ENCODE measurements around the gene TTYH3.
A peak's percentile ranks its signal among the peaks of the same experiment; 100 is the strongest.

Gene TTYH3

GRCh38 chr7:2635810-2636701 lies 4.3 kb downstream of the TTYH3 start:
- no peak for DNase-seq

GRCh38 chr7:2637066-2637471 lies 5.3 kb downstream of the TTYH3 start:
- no peak for DNase-seq

- DNase-seq, result no peak
Observed at GRCh38 chr7:2637505-2638223, 5.9 kb downstream of the TTYH3 start.

- no peak for DNase-seq
Observed at GRCh38 chr7:2638224-2638991, 6.6 kb downstream of the TTYH3 start.

GRCh38 chr7:2639181-2639681 lies 7.4 kb downstream of the TTYH3 start:
- no peak for DNase-seq

GRCh38 chr7:2639695-2640481 lies 8.1 kb downstream of the TTYH3 start:
- DNase-seq, result no peak

GRCh38 chr7:2640482-2640830 lies 8.7 kb downstream of the TTYH3 start:
- no peak for DNase-seq

- no peak for DNase-seq
Observed at GRCh38 chr7:2640846-2641316, 9.1 kb downstream of the TTYH3 start.

- peak; percentile 60 for DNase-seq
Observed at GRCh38 chr7:2641406-2642393, 9.9 kb downstream of the TTYH3 start.

GRCh38 chr7:2643386-2644219 lies 11.8 kb downstream of the TTYH3 start:
- no peak for DNase-seq

- DNase-seq, result no peak
Observed at GRCh38 chr7:2644220-2644561, 12.4 kb downstream of the TTYH3 start.

GRCh38 chr7:2644562-2645273 lies 12.9 kb downstream of the TTYH3 start:
- no peak for DNase-seq

GRCh38 chr7:2645274-2645868 lies 13.6 kb downstream of the TTYH3 start:
- DNase-seq, result no peak

GRCh38 chr7:2646336-2646679 lies 14.5 kb downstream of the TTYH3 start:
- DNase-seq, result no peak

- DNase-seq, result no peak
Observed at GRCh38 chr7:2646680-2647571, 15.1 kb downstream of the TTYH3 start.

- DNase-seq, result no peak
Observed at GRCh38 chr7:2647594-2648172, 15.9 kb downstream of the TTYH3 start.

- DNase-seq, result no peak
Observed at GRCh38 chr7:2649139-2649838, 17.5 kb downstream of the TTYH3 start.
